ENCODE data around the gene SCYGR6.
"Not testable (repeated sequence)": the region's sequence is repeated elsewhere in the genome, so short reads cannot be mapped to it uniquely, and the experiment has no call there.

Gene SCYGR6, protein sequence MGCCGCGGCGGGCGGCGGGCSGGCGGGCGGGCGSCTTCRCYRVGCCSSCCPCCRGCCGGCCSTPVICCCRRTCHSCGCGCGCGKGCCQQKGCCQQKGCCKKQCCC

GRCh38 chr2:227724394-227725039, at the start of gene SCYGR6:
Gene SCYGR6 (minus strand): TSS chr2:227724757. CDS start chr2:227724757, 0 bp downstream.
- DNase-seq, result no peak

DNA sequence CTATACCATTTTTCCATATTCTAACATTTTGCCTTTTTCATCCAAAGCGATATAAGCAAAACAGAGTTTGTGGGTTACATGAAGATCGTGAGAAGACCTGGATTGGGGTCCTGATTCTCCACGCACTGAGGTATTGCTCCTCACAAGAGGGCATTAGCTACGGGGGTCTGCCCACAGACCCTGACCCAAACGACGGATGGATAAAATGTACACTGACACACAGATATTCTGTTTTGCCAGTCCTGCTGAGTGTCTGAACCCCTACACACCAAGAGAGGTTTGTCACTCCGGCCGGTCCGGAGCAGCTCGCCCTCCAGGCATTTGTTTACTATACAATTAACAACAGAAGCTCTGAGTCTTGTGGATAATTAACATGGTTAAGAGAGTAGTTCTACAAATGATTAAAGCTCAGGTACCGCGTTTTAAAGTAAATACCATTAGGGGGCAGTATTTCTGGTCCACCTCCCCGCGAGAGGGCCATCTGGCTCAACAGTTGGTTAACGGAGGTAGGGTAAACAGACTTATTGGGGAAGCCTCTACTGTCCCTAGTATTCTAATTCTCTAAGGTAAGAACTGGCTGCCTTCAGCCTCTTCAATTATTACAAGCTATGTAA, 49.6 kb upstream of the SCYGR6 start:
- DNase-seq, result no peak

DNA sequence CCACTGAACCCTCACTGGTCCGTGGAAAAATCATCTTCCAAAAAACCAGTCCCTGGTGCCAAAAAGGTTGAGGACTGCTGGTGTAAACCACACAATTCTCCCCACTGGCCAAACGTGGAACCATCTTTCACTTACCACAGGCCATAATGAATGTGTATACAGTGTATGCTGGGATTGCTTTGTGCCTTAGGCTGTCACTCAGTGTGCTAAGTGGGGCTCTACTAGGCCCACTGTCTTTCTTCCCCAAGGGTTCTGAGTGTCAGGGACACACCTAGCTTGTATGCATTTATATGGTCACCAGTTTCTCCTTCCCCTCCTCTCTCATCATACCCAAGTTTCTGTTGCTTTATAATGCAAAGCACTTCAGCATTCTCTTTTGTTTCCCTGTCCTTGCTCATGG, 48.4 kb upstream of the SCYGR6 start:
- no peak for DNase-seq

DNA sequence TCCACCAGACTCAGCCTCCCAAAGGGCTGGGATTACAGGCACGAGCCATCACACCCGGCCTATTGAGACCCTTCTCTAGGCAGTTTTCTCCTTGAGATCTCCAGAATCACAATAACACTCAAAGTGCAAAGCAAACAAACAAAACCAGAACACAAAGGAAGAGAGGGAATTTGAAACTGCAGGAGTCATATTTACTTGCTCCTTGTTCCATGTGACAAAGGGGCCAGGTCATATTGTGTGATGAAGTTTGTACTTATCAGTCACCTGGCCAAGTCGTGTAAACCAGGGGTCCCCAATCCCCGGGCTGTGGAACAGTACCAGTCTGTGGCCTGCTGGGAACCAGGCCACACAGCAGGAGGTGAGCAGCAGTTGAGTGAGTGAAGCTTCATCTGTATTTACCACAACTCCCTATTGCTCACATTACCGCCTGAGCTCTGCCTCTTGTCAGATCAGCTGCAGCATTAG, 47.7 kb upstream of the SCYGR6 start:
- no peak for DNase-seq

DNA sequence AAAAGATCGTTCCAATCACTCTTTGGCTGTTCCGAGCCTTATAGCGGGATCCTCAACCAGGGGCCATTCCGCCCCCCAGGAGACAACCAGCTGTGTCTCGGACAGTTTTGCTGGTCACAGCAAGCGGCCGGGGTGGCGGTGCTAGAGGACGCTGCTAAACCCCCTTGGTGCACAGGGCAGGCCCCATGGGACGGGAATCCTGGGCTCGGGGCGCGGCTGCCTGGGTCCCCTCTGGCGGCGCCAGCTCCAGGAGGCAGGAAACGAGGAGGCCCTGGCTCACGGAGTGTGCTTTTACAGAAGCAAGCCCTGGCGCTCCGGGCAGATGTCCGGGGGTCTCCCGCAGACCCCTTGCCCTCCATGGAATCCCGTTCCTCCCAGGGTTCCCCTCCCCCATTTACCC, 43.3 kb upstream of the SCYGR6 start:
- DNase-seq, result no peak

DNA sequence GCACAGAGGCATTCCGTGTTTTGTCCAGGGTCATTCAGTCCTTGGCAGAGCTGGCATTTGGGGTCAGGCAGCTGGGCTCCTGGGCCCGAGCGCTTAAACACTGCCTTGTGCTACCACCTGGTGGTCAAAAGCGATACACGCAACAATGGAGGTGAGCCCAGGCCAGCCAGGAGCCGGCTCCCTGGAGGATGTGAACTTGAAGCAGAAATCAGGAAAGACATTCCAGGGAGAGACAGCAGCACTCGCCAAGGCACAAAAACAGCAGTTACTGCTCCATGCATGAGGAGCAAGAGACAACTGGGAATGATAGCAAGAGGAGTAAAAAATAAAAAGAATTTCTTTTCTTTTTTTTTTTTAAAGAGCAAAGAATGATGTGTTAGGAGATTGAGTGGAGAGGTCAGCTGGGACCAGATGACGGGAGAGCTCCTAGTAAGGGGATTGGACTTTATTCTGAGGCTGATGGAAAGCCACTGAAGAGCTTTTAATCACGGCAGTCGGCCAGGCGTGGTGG, 41.9 kb upstream of the SCYGR6 start:
- peak; percentile 82 for DNase-seq

- DNase-seq, result no peak
Observed at GRCh38 chr2:227765788-227766372, 41.3 kb upstream of the SCYGR6 start.

DNA sequence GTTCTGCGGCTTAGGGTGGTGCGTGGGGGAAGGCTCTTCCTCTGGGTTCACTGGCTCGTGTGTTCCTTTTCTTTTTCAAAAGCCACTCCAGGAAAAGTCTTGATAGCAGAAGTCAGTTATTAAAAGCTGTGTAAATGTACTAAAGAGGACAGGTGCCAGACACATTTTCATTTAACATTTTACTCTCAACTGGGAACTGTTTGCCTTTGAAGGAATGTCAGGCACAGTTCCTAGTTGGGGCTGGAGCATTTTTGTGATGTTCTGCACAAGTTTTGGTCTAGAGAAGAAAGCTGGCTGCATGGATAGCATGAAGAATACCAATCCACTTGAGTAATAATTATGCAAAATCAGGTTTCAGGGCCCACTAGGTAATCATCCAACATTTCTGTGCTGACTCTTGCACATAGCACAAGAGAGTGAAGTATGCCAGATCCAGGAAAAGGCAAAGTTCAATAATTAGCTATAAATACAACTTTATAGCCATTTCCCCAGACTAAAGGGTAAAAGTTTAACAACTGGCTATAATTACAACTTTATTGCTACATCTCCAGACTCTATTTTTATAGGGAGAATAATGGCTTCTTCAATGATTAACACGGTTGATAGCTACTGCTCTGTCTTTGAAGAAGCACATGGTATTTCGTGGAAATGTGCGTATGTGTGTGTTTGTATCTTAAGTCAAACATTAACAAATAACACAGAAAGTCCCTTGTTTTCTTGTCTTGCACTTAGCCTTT, 37.4 kb upstream of the SCYGR6 start:
- no peak for DNase-seq

- no peak for DNase-seq
Observed at GRCh38 chr2:227759411-227760118, 35.0 kb upstream of the SCYGR6 start.

DNA sequence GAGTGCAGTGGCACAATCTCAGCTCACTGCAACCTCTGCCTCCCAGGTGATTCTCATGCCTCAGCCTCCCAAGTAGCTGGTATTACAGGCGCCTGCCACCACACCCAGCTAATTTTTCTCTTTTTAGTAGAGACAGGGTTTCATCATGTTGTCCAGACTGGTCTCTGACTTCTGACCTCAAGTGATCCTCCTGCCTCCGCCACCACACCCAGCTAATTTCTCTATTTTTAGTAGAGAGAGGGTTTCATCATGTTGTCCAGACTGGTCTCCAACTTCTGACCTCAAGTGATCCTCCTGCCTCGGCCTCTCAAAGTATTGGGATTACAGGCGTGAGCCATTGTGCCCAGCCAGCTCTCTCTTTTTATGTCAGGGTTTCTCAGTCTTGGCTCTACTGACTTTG, 31.7 kb upstream of the SCYGR6 start:
- DNase-seq, result not testable (repeated sequence)

GRCh38 chr2:227748079-227748478, 23.5 kb upstream of the SCYGR6 start:
- no peak for DNase-seq

DNA sequence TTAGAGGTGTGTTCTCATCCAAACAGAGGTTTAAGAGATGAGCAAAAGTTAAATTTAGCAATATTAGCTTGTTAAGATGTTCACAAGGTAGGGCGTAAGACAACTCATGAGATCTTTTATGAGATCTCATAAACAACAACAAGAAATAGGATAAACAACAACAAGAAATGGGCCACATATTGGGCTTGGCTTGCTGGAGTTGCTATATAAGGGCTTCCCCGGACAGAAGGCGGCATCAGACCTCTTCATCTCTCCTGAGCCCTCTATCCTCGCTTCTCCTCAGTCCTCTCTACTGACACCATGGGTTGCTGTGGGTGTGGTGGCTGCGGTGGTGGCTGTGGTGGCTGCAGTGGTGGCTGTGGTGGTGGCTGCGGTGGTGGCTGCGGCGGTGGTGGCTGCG, 21.0 kb upstream of the SCYGR6 start, which contains the start of gene SCYGR8:
SCYGR8 (plus strand) TSS at position 301 of the 400 bp plus-strand sequence; CDS start at position 301, 0 bp downstream.
- no peak for DNase-seq

- not testable (repeated sequence) for DNase-seq
Observed at GRCh38 chr2:227740705-227741104, 16.1 kb upstream of the SCYGR6 start.

GRCh38 chr2:227739351-227739750, 14.8 kb upstream of the SCYGR6 start:
- no peak for DNase-seq

DNA sequence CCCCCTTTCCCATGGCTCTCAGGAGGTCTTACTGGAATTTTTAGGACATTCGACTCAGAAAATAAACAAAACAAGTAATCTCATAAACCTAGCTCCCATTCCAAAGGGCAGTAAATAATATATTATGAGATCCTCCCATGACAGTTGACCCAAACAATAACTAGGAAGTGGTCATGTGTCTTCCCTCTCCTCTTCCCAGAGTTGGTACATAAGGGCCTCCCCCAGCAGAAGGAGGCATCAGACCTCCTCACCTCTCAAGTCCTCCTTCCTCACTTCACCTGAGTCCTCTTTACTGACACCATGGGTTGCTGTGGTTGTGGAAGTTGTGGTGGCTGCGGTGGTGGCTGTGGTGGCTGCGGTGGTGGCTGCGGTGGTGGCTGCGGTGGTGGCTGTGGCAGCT, 3.5 kb upstream of the SCYGR6 start, which contains the start of gene SCYGR7:
SCYGR7 (plus strand) TSS at position 301 of the 400 bp plus-strand sequence; CDS start at position 301, 0 bp downstream.
- DNase-seq, result no peak

GRCh38 chr2:227722821-227723220, 1.7 kb downstream of the SCYGR6 start:
- not testable (repeated sequence) for DNase-seq

- DNase-seq, result no peak
Observed at GRCh38 chr2:227720680-227721079, 3.9 kb downstream of the SCYGR6 start.

DNA sequence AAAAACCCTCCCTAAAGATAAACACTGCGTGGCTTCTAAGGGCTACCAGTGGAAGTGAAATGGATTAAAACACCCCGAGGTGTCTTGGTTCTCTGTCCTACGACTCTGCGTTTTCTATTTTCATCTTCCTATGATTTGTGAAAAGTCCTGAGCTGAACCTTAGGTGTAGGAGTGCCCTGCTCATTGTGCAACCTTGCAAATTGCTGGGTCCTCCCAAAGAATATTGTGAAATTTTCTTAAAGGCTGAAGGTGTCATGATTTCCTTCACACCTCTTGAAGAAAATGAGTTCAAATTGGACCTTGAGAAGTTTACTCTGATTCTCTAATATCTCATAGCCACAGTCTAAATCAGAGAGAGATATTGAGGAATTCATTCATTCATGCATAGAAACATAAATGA, 4.9 kb downstream of the SCYGR6 start:
- DNase-seq, result no peak

DNA sequence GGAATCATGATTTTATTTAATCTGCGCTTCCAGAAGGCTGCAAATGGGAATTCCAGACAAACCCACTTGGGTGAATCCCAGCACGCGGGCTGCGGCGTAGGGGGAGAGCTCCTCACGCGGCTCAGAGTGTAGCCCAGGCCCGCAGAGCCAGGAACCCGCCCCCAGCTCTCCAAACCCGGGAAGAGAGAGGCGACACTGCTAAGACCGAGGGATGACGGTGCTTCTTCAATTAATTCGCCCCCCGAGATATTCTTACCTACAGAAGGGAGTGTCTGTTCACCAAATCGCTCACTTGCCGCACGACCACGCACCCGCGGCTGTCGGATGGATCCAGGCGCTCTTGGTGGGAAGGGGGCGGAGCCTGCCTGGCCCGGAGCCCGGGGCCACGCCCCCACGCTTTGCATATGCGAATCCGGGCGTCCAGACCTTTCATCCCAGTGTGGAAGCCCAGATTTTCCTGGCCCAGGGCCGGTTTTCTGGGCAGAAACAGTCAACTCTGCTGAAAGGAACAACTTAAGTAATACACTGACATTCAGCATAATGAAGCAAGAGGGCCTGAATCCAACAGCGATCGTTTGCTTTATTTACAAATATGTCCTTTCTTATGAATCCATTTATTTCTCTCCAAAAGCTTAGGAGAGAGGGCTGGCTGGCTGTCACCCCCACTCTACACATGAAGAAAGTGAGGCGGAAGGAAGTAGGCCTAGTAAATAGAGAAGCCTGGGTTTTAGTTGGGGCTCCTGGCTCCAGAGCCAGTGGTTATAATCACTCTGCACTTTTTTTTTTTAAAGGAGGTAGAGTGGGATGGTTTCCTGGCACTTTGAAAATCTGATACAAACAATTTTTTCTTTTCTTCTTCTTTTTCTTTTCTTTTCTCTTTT, 6.6 kb downstream of the SCYGR6 start, which contains the start of gene SLC19A3:
SLC19A3 (minus strand) TSS at position 342 of the 881 bp plus-strand sequence. CDS start 15,710 bp downstream, outside the sequence.
- DNase-seq, result peak; percentile 96

DNA sequence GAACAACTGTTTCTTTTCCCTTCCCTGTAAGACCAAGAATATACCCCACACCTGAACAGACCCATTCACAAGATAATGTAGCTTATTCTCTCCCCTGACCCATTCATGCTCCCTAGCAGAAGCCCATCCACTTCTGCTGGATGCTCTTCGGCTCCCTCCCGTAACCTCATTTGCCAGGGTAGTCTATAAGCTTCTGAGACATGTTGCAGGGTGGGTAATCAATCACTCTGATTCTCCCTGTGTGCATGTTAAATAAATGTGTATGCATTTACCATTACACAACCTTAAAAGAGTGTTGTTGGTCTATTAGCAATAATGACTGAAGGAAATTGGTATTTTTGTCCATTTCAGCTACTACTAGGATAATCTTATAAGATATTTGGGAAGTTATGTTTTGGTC, 8.1 kb downstream of the SCYGR6 start:
- DNase-seq, result no peak

- DNase-seq, result no peak
Observed at GRCh38 chr2:227713291-227713690, 11.3 kb downstream of the SCYGR6 start.

All from right hindlimb (tissue), 1 donor.